Body of pancreas (tissue), 4 donors: Measurements from ENCODE around the gene LTC4S.

Source experiments
- CTCF ChIP-seq, 7 experiments: fragments of 450-650 bp in 4 of 7; fragments of 200-600 bp in 3 of 7; sonication (generic) in 3 of 7; IDR thresholded peaks; one replicate each; pipeline ENCODE4 v1.5.1; 2016 to 2019; ENCODE audit warnings: antibody characterized with exemption in 7 of 7
- POLR2A ChIP-seq, 3 donors: fragments of 450-650 bp; IDR thresholded peaks; one replicate each; pipeline ENCODE4 v1.6.1; 2016; ENCODE audit warnings: antibody characterized with exemption in 3 of 3, mild to moderate bottlenecking in 2 of 3

GRCh38 chr5:179759581-179760551 lies 33.9 kb upstream of the LTC4S start:
- TF ChIP-seq CTCF (IDR thresholded peaks at IDR 0.05) (no peak), POLR2A (IDR thresholded peaks at IDR 0.05) (no peak)
